AG09319 (cell line): ENCODE data around the gene BORCS5.

Experiments
- DNase-seq: peaks from one replicate; pipeline ENCODE4 v3.0.0-alpha.2; 2010; ENCODE audit warnings: low read depth; ENCODE audit errors: extremely low read depth
- CTCF ChIP-seq: IDR thresholded peaks from 2 replicates; pipeline ENCODE4 v1.5.1; 2011; ENCODE audit warnings: low read depth, mild to moderate bottlenecking, inconsistent platforms, low read length, moderate library complexity

The BORCS5 gene

GRCh38 chr12:12381982-12382381, 25.1 kb downstream of the BORCS5 start:
- no peak for DNase-seq
- TF ChIP-seq CTCF = no peak

GRCh38 chr12:12384571-12385340, 27.9 kb downstream of the BORCS5 start:
- DNase-seq = no peak
- TF ChIP-seq CTCF = no peak

- DNase-seq = peak; percentile 10
- TF ChIP-seq CTCF = no peak
Observed at GRCh38 chr12:12387501-12387900, 30.6 kb downstream of the BORCS5 start.

- no peak for TF ChIP-seq CTCF
- DNase-seq = no peak
Observed at GRCh38 chr12:12392413-12392812, 35.5 kb downstream of the BORCS5 start.

GRCh38 chr12:12393171-12393570, 36.3 kb downstream of the BORCS5 start:
- no peak for DNase-seq
- TF ChIP-seq CTCF = no peak

- TF ChIP-seq CTCF = no peak
- no peak for DNase-seq
Observed at GRCh38 chr12:12396694-12397093, 39.8 kb downstream of the BORCS5 start.

- DNase-seq = no peak
- TF ChIP-seq CTCF = no peak
Observed at GRCh38 chr12:12397184-12397583, 40.3 kb downstream of the BORCS5 start.
